Heart left ventricle (tissue), 16 donors: ENCODE results near the gene MORN5. TPM values are rescaled to one million over a fixed set of nuclear protein-coding genes. Genes with fewer than 3 reads are reported as not detected.

Experiments used
- ATAC-seq, 4 donors: fragments of 200-7000 bp; cut with Tn5 transposase; one replicate each; pipeline ENCODE4 v1.9.1; 2020 to 2022; ENCODE audit warnings: moderate library complexity in 4 of 4, mild to moderate bottlenecking in 3 of 4, moderate number of reproducible peaks in 1 of 4
- DNase-seq, 5 donors: peaks; one replicate each; pipeline ENCODE4 v3.0.0-alpha.2; 2020
- H3K27ac ChIP-seq, 12 donors: fragments of 200-600 bp; sonication (generic) in 4 of 12; one replicate each; pipeline versions ENCODE4 v1.5.0 to v1.8.0; 2016 to 2022; ENCODE audit warnings: mild to moderate bottlenecking in 2 of 12
- H3K27me3 ChIP-seq, 9 donors: fragments of 200-600 bp; sonication (generic) in 2 of 9; one replicate each; pipeline versions ENCODE4 v1.5.1 to v1.8.0; 2016 to 2022; ENCODE audit warnings: mild to moderate bottlenecking in 3 of 9
- H3K36me3 ChIP-seq, 9 donors: fragments of 200-600 bp; sonication (generic) in 2 of 9; one replicate each; pipeline versions ENCODE4 v1.5.0 to v1.8.0; 2018 to 2022; ENCODE audit warnings: mild to moderate bottlenecking in 2 of 9
- H3K4me1 ChIP-seq, 12 donors: fragments of 200-600 bp; sonication (generic) in 4 of 12; one replicate each; pipeline versions ENCODE4 v1.5.0 to v1.8.0; 2016 to 2022; ENCODE audit warnings: mild to moderate bottlenecking in 3 of 12
- H3K4me3 ChIP-seq, 12 donors: fragments of 200-600 bp; sonication (generic) in 4 of 12; one replicate each; pipeline versions ENCODE4 v1.5.0 to v1.8.0; 2017 to 2022; ENCODE audit warnings: mild to moderate bottlenecking in 9 of 12, moderate library complexity in 4 of 12
- H3K9me3 ChIP-seq, 12 donors: fragments of 200-600 bp; sonication (generic) in 4 of 12; one replicate each; pipeline versions ENCODE4 v1.5.0 to v1.8.0; 2016 to 2022; ENCODE audit warnings: mild to moderate bottlenecking in 1 of 12
- CTCF ChIP-seq, 12 donors: fragments of 200-600 bp; sonication (generic) in 4 of 12; IDR thresholded peaks; one replicate each; pipeline versions ENCODE4 v1.5.0 to v1.8.0; 2018 to 2022; ENCODE audit warnings: antibody characterized with exemption in 12 of 12, mild to moderate bottlenecking in 5 of 12
- POLR2A ChIP-seq, 2 donors: fragments of 450-650 bp; IDR thresholded peaks; one replicate each; pipeline ENCODE4 v1.6.1; 2017; ENCODE audit warnings: antibody characterized with exemption in 2 of 2, mild to moderate bottlenecking in 2 of 2, moderate library complexity in 2 of 2
- WGBS, 4 donors: extraction: QIAGEN DNeasy Blood & Tissue Kit in 2 of 4; methylation state at CpG; one replicate each; pipeline versions ENCODE4 v1.1.5 to v1.1.7; 2013 to 2018; 5-methylcytosine and 5-hydroxymethylcytosine counted together
- intact Hi-C, 10 donors: fragments of 100-400 bp; cut with DNase I; formaldehyde crosslinking; loops; one replicate each; pipeline versions ENCODE4 v1.11.1 to v1.14.2; 2022
- polyA plus RNA-seq, 2 donors: library from polyadenylated mRNA; stranded (reverse); fragments of 200-250 nt; gene quantifications; one replicate each; pipeline ENCODE4 v1.2.3, GENCODE V29; 2013
- total RNA-seq, 9 donors: library from RNA; depleted of rRNA in 2 of 9; stranded (reverse); fragments of >200 nt in 2 of 9; fragmentation: NEBNext Ultra II Directional in 3 of 9; extraction: Animal tissue kit (Norgen Biotek cat#: 25700) in 3 of 9; gene quantifications; one replicate each; pipeline versions ENCODE4 v1.1.0 to v1.2.4, GENCODE V29; 2016 to 2023
- donor health status: ischemic (EF 13 %, LVEDD 7.1; RV severe dilation, severe dysfunction).
- donor health status: healthy with polysubstance abuse.
- donor health status: DM: no; HTN: yes; CAD: no.
- donor health status: DM: no; HTN: no; CAD: no.
- donor health status: ischemic (EF 25% LVEDD 6.9; RV normal size, moderate dysfunction).
- donor health status: ischemic (EF 25% LVEDD 5.7; RV mildly dilated, moderate dysfunction).
- donor health status: healthy.
- donor health status: DM: yes; HTN: yes; CAD: no.
- donor health status: ischemic (EF 35%, LVEDD 5.7; RV mildly dilated, moderate dysfunction).
- donor health status: nonischemic (EF 11% LVEDD 7.7; RV severe dilation, severe dysfunction).
- donor health status: DM: yes; HTN: yes; CAD: no.
- donor health status: PGD.
- donor health status: ischemic (EF 29% LVEDD 5.4; RV normal size, mild dysfunction).
- donor health status: nonischemic (EF 23%, LVEDD 6.1; RV moderate dilation, normal function).

The MORN5 gene
- total and polyA plus RNA-seq, 11 donors: not detected

- Histone ChIP-seq H3K27ac (peak overlapping the region in 6 of 12 donors; percentile 14 to 51 (median 41)), H3K9me3 (no peaks in the 10 kb centered on the region), H3K4me3 (no peak overlapping the region), H3K27me3 (no peaks in the 10 kb centered on the region), H3K36me3 (peaks cover 0 to 62% (median 48%) of the 10 kb centered on the region in 9 donors), H3K4me1 (peaks cover 0 to 59% (median 27%) of the 10 kb centered on the region in 12 donors)
- intact Hi-C loops: loop anchor here in 1 of 10 donors (10.0 kb wide), 1 partner anchor 113 kb away; the partner anchor contains the start of genes MRRF and RBM18
- peak in 1 of 12 donors; percentile 14 for TF ChIP-seq CTCF (IDR thresholded peaks at IDR 0.05)
- TF ChIP-seq POLR2A (IDR thresholded peaks at IDR 0.05): no peak
- 45 to 59% (median 51%) methylated on average over 4 of the region's 4 CpGs for WGBS, 4 donors
- ATAC-seq: peak; percentile 24 to 80 (median 55)
- DNase-seq: no peak
These were observed 8.4 kb upstream of the MORN5 start for GRCh38 chr9:122151267-122151828.

- intact Hi-C loops: loop anchor here in 3 of 10 donors (5.0 to 10.0 kb wide), 3 partner anchors 97 to 109 kb away; partner anchors contain the start of genes MRRF (in 2 of the 3) and RBM18 (in 2 of the 3)
- WGBS, 4 donors: 67 to 80% (median 73%) methylated on average over 4 of the region's 4 CpGs
- TF ChIP-seq CTCF (IDR thresholded peaks at IDR 0.05) (no peak), POLR2A (IDR thresholded peaks at IDR 0.05) (no peak)
- H3K4me1 ChIP-seq: peaks cover 4 to 81% (median 49%) of the 10 kb centered on the region in 12 donors
- H3K27me3 ChIP-seq: no peaks in the 10 kb centered on the region
- no peak overlapping the region for H3K4me3 ChIP-seq
- no peak overlapping the region for H3K27ac ChIP-seq
- ATAC-seq (no peak), DNase-seq (no peak)
- H3K36me3 ChIP-seq: peaks cover 0 to 20% (median 12%) of the 10 kb centered on the region in 9 donors
- H3K9me3 ChIP-seq: no peaks in the 10 kb centered on the region
These were observed 3.9 kb upstream of the MORN5 start for GRCh38 chr9:122155796-122156195.

GRCh38 chr9:122158202-122158601 lies 1.5 kb upstream of the MORN5 start:
- Histone ChIP-seq H3K36me3 (no peaks in the 10 kb centered on the region), H3K4me1 (peaks cover 4 to 58% (median 37%) of the 10 kb centered on the region in 12 donors), H3K9me3 (peaks cover 0 to 11% (median 0%) of the 10 kb centered on the region in 12 donors), H3K4me3 (peak overlapping the region in 10 of 12 donors; percentile 71 to 97 (median 89)), H3K27me3 (no peaks in the 10 kb centered on the region), H3K27ac (peak overlapping the region in 3 of 12 donors; percentile 91 to 98 (median 97))
- DNase-seq (peak in 2 of 5 donors; percentile 36 to 59), ATAC-seq (peak in 3 of 4 donors; percentile 25 to 61 (median 27))
- intact Hi-C loops: loop anchor here in 4 of 10 donors (2.0 to 10.0 kb wide), 4 partner anchors 94 to 107 kb away; partner anchors contain the start of genes MRRF (in 3 of the 4) and RBM18 (in 3 of the 4)
- TF ChIP-seq POLR2A (IDR thresholded peaks at IDR 0.05) (no peak), CTCF (IDR thresholded peaks at IDR 0.05) (peak in 11 of 12 donors; percentile 22 to 64 (median 38))
- 47 to 60% (median 53%) methylated on average over 3 of the region's 3 CpGs for WGBS, 4 donors

GRCh38 chr9:122159925-122160246 lies 178 bp downstream of the MORN5 start:
- Histone ChIP-seq H3K27ac (peak overlapping the region in 5 of 12 donors; percentile 91 to 98 (median 95)), H3K36me3 (no peaks in the 10 kb centered on the region), H3K4me3 (peak overlapping the region in 11 of 12 donors; percentile 71 to 97 (median 88)), H3K27me3 (no peaks in the 10 kb centered on the region), H3K9me3 (peaks cover 0 to 11% (median 0%) of the 10 kb centered on the region in 12 donors), H3K4me1 (peaks cover 4 to 44% (median 30%) of the 10 kb centered on the region in 12 donors)
- DNase-seq (no peak), ATAC-seq (no peak)
- TF ChIP-seq POLR2A (IDR thresholded peaks at IDR 0.05) (no peak), CTCF (IDR thresholded peaks at IDR 0.05) (no peak)
- intact Hi-C loops: loop anchor here in 4 of 10 donors (2.0 to 10.0 kb wide), 4 partner anchors 92 to 105 kb away; partner anchors contain the start of genes MRRF (in 3 of the 4) and RBM18 (in 3 of the 4)
- 27 to 32% (median 28%) methylated on average over 6 of the region's 6 CpGs for WGBS, 4 donors
